HG03139 (cell line): ENCODE data around the gene TNNT2.

Source experiments
- ATAC-seq: cut with Tn5 transposase; IDR thresholded peaks from one replicate; pipeline ENCODE4 v1.9.1; 2021; ENCODE audit not compliant: unreplicated experiment

Gene TNNT2

DNA sequence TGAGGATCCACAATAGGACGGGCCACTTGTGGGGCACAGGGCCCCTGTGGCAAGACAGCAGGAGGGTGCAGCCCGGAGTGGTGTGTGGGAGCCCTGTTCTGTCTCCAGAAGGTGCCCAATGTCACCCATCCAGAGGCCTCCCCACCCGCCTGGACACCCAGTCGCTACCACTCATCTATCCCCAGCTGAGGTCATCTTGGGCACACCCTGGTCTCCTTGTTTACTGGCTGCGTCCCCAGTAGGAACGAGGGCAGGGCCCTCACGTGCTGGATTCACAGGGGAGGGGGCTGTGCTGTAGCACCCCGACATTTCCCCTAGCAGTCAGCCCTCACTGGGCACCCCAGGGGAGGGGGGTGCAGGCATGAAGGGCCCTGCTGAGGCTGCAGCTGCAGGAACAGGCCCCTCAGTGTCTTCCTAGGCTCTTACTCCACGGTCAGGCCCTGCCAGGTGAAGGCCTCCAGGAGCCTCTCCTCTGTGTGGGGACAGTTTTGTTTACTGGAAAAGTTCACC lies 2.3 kb upstream of the TNNT2 start:
- ATAC-seq, result no peak

- ATAC-seq, result no peak
Measured at GRCh38 chr1:201378804-201379203, 1.3 kb upstream of the TNNT2 start.

DNA sequence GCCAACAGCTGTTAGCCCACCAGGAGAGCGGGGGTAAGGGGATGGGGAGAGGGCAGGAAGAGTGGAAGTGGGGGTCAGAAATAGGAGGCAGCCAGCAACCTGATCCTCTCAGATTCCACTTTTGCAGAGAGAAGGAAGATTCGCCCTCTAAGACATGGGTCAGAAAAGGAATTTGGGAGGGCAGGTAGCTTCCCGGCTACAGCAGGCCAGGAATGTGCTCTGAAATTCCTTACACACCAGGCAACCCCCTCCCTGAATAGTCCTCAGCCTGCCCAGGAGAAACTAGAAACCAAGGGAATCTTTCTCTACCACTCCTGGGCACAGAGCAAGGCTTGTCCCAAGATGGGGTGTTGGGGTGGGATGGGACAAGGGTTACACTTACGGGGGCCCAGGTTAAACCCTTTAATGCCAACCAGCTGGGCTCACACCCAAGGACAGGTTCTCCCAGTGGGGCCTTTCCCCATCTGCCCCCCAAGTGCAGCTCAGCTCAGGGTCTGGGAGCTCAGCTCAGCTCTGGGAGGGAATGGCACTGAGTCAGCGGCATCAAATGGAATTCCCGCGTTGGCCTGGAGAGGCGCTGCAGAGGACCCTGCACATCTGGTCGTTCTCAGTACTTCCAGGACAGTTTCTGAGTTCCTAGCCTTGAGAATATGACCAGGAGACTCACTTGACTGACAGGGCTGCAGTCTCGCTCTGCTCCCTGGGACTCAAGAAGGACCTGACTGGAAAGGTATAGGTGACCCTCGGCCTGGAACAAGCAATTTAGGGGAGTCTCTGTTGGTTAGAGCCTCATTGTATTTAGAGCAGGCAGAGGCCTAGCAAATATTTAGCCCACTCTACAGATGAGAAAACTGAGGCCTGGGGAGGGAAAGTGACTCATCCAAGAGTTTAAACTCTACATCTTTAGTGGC lies 761 bp downstream of the TNNT2 start:
- ATAC-seq, result no peak

GRCh38 chr1:201376107-201376463 lies 1.4 kb downstream of the TNNT2 start:
- ATAC-seq, result no peak

- ATAC-seq, result no peak
Measured at GRCh38 chr1:201375169-201375568, 2.3 kb downstream of the TNNT2 start.

DNA sequence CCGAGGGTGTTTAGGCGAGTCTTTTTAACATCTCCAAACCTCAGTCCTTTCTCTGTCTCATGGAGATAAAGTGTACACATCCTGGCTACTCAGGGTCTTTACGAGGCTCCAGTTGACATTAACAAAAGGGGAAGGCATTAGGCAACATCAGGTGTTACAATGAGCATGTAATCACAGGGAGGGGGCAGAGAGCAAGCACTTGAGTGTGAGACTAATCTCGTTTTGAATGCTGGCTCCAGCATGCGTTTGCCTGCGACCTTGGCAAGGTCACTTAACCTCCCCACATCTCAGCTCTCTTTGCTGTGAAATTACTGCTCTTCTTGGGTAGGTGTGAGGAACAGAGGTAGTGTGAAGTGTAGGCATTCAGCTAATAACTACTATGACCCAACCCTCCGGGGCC lies 3.1 kb downstream of the TNNT2 start:
- no peak for ATAC-seq

- ATAC-seq, result no peak
Measured at GRCh38 chr1:201371792-201372191, 5.7 kb downstream of the TNNT2 start.

- ATAC-seq, result no peak
Measured at GRCh38 chr1:201371276-201371675, 6.2 kb downstream of the TNNT2 start.

GRCh38 chr1:201370500-201370899 lies 7.0 kb downstream of the TNNT2 start:
- ATAC-seq, result no peak

DNA sequence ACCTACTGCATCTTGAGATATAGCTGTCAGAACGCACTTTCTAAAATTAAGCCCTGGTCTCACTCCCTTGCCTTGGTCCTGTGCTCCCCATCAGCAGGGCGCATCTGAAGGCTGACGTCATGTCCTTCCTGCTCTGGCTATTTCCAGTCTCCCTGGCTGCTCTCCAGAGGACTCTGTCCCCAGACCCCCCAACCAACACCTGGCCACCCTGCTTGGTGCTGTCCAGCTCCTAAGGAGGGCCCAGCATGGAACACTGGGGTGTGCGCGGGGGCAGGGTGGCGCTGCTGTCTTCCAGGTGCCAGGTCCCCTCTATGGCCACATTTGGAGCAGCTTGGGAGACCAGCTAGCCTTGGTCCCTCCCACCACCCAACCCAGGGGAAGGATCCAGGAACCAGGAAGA lies 8.3 kb downstream of the TNNT2 start:
- ATAC-seq, result no peak

- no peak for ATAC-seq
Measured at GRCh38 chr1:201366696-201367095, 10.8 kb downstream of the TNNT2 start.

DNA sequence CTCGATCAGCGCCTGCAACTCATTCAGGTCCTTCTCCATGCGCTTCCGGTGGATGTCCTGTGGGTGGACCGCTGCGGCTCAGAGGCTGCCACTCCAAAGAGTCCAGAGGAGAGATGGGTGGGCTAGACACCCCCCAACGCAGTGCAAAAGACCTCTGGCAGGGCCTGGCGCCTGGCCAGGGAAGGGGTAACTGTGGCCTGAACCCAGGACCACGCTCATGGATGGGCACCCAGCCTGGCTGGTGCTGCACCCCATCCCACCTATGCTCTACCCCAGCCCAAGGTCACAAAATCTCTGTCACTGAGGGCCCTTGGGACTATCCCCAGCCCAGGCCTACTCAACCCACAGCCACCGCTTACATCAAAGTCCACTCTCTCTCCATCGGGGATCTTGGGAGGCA lies 12.2 kb downstream of the TNNT2 start:
- no peak for ATAC-seq

GRCh38 chr1:201364808-201365105 lies 12.7 kb downstream of the TNNT2 start:
- no peak for ATAC-seq

DNA sequence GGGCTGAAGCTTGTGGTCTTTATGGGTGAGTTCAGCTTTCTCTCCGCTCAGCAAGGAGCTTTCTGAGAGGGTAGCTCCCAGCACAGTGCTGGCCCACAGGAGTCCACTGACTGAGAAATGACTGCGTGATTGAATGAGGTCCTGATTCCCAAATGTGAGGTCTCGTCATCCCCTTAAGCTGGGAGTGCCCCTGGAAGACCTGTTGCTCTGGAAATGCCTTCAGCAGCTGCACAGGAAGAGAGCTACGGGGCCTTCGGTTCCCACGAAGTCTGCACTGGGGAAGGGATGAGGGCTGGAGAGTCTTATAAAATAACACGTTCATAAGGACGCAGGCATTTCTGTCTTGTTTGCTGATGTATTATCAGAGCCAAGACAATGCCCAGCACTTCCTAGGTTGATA lies 14.0 kb downstream of the TNNT2 start:
- ATAC-seq, result no peak

GRCh38 chr1:201362906-201363305 lies 14.6 kb downstream of the TNNT2 start:
- no peak for ATAC-seq

DNA sequence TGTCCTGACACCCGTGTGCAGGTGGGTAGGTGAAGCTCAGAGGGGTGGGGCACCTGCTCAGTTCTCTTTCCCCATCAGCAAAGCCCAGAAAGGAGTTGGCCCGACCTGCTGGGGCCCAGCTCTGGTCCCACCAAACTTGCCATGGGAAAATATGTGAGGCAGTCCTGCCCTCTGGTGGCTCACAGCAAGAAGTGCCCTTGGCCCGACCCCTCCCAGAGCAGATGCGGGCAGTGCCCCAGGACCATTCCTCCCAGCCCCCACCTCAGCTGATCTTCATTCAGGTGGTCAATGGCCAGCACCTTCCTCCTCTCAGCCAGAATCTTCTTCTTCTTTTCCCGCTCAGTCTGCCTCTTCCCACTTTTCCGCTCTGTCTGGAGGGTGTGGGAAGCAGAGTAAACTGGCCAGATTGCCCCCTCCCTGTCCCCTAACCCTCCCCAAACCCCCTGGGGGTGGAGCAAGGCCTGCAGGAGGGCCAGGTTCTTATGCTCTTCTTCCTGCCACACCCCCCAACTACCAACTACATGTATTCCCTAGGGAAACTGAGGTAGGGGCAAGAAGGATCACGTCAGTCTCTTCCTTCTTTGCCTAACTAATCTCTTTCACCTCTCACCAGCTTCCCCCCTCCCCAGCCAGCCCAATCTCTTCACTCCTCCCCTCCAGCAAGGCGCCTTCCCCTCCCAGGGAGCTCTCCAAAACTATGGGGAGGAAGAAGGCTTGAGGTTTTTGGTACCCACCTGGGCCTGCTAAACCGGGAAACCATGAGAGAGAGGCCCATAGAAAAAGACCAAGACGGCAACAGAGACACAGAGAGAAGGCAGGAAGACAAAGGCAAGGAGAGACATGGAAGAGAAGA lies 15.6 kb downstream of the TNNT2 start:
- ATAC-seq, result no peak

DNA sequence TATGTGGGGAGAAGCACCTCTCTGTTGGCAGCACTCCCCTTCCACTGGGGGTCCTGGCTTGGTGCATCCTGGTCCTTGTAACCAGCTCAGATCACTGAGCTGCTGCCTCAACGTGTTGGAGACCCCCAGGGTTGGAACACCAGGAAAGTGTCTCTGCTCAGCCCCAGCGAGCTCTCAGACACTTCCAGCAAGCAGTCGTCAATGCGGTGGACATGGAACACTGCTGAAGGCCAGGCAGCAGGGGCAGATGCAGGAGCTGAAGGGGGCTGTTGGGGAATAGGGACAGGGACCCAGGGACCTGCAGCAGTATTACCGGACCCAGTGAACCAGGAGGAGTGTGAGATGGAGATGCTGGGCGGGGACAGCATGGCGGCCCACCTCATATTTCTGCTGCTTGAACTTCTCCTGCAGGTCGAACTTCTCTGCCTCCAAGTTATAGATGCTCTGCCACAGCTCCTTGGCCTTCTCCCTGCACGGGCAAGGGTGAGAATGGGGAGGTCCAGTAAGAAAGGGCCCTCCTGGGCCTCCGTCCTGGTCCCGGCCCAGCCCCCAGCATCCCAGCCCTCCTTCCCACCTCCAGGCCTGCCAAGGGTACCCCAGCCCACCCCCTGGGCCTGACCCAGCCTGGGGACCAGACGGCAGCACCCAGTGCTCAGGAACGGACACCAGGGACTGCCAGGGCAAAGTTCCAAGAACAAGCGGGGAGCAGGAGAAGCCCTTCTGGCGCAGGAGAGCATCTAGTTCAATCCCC lies 16.4 kb downstream of the TNNT2 start:
- no peak for ATAC-seq

DNA sequence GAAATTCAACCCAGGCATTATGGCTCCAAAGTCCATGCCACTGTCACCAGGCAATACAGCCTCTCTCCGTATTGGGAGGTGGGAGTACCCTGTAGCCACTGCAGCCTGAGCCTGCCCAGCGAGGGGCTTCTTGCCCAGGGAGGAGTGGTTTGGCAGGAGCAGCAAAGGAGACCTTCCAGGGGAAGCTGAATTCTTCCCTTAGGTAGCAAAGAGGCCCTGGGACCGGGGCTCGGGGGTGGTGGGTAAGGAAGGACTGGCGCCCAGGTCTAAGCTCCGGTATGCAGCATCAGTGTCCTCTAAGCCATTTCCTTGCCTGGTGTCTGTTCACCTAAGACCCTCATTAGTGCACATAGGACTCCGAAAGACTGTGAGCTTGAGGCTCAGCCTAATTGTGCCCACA lies 17.0 kb downstream of the TNNT2 start:
- no peak for ATAC-seq

GRCh38 chr1:201359873-201360210 lies 17.6 kb downstream of the TNNT2 start:
- no peak for ATAC-seq

DNA sequence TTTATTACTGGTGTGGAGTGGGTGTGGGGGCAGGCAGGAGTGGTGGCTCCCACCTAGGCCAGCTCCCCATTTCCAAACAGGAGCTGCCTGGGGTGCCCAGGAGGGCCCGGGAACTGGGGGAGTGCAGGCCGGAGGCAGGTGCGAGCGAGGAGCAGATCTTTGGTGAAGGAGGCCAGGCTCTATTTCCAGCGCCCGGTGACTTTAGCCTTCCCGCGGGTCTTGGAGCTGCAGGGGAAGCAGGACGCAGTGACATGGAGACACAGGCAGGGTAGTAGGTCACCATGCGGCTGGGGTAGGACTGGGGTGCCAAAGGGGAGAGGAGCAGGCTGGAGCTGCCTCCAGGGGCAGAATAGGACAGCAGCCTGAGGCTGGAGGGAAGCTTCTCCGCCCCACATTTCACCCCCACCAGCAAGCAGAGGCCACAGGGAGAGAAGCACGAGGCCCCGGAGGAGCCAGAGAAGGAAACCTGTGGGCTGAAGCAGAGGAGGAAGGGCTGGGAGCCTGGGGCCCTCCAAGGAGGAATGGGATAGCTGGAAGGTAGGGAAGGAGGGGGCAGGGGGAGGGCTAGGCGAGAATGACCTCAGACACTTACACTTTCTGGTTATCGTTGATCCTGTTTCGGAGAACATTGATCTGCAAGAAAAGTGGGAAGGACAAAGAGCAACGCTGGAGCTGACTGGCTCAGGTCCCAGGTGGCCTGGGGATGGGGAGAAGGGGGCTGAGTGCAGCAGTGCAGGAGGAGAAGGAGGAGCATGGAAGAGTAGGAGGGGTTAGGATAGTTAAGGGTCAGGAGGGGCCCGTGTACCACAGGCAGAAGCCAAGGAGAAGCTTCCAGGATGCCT lies 18.2 kb downstream of the TNNT2 start:
- no peak for ATAC-seq

- no peak for ATAC-seq
Measured at GRCh38 chr1:201358596-201358995, 18.9 kb downstream of the TNNT2 start.
